GM20000 (cell line): ENCODE results near the gene GPR78.

ENCODE experiments used
- DNase-seq: peaks from one replicate; pipeline ENCODE4 v3.0.0; 2012; ENCODE audit warnings: low spot score
- CTCF ChIP-seq: IDR thresholded peaks from 2 replicates; pipeline ENCODE4 v1.5.1; 2012; ENCODE audit warnings: mild to moderate bottlenecking, control low read depth; ENCODE audit errors: extremely low read depth, missing control alignments

GPR78 gene

DNA sequence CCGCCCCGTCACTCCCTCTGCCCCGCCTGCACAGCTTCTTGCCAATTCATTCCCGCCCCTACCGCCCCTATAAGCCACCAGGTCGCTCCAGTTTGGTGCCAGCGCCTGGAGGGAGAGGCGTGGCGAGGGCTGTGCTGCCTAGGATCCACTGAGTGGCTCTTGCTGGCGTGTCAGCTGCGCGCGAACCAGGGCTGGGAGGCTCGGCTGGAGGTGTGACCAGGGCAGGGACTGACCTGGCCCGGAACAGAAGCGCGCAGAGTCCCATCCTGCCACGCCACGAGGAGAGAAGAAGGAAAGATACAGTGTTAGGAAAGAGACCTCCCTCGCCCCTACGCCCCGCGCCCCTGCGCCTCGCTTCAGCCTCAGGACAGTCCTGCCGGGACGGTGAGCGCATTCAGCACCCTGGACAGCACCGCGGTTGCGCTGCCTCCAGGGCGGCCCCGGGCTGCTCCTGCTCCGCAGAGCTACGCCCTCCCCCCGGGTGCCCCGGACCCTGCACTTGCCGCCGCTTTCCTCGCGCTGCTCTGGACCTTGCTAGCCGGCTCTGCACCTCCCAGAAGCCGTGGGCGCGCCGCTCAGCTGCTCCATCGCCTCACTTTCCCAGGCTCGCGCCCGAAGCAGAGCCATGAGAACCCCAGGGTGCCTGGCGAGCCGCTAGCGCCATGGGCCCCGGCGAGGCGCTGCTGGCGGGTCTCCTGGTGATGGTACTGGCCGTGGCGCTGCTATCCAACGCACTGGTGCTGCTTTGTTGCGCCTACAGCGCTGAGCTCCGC lies at the start of gene GPR78:
TSS of gene GPR78 (plus strand) at position 72 of the 773 bp plus-strand sequence. CDS start at position 663, 591 bp downstream.
- TF ChIP-seq CTCF: no peak
- peak; percentile 84 for DNase-seq

DNA sequence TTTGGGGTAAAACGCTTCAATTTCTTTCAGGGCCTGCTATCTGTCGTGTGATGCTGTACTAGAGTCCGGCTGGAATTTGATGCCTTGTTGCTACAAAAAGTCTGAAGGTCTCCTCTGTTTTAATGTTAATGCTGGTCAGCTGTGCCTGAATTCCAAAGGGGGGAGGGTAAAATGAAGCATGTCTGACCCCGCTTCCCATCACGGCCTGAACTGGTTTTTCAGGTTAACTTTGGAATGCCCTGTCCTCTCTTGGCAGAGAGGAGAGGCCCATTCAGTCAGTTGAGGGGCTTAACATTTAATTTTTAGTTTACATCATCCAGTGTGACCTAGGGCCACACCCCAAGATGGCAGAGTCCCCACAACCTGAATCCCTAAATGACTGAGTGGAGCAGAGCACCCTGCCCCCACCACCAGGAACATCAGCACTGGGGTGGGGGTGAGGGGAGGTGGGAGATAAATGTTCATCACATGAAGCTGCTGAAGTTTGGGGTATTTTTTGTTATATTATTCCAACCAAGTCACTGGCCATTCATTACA lies 47.9 kb upstream of the GPR78 start:
- DNase-seq: no peak
- TF ChIP-seq CTCF: no peak

DNA sequence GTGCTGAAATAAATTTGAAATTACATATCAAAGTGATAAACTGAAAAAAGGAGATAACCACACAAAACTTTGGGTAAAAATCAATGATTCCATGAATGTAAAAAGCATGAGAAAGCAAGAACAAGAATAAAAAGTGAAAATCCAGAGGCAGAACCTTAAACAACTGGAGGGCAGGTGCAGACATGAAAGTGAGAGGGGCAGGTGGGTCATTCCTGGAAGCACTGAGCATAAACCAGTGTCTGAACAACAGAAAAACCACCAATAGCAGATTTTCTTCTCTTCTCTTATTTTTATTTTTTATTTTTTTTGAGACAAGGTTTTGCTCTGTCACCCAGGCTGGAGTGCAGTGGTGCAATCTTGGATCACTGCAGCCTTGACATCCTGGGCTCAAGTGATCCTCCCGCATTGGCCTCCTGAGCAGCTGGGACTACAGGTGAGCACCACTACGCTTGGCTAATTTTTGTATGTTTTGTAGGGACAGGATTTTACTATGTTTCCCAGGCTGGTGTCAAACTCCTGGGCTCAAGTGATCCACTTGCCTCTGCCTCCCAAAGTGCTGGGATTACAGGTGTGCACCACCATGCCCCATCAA lies 46.8 kb upstream of the GPR78 start:
- peak; percentile 36 for DNase-seq
- no peak for TF ChIP-seq CTCF

GRCh38 chr4:8534129-8534528 lies 46.1 kb upstream of the GPR78 start:
- DNase-seq: peak; percentile 71
- no peak for TF ChIP-seq CTCF

- no peak for TF ChIP-seq CTCF
These were observed 45.6 kb upstream of the GPR78 start for GRCh38 chr4:8534611-8535010.

DNA sequence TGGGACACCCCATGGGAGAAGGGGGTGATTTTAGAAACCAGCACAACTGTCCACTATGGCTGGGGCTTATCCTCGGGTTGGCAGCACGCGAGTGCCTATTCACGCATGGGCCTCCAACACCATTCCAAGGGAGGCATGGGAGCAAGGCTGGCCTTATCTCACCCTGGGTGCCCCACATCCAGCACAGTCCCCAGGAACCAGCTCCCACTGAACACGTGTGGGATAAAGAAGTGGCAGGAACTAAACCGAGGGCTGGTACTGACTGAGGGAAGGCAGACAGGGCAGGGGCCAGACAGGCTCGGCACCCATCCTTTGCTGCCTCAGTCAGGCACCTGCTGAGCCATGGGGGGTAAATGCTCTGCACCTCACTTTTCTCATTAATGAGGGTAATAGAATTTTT lies 43.7 kb upstream of the GPR78 start:
- TF ChIP-seq CTCF: no peak
- no peak for DNase-seq

More at GRCh38 chr4:8534611-8535010, 45.6 kb upstream of the GPR78 start:
- no peak for DNase-seq

- no peak for TF ChIP-seq CTCF
- no peak for DNase-seq
These were observed 43.1 kb upstream of the GPR78 start for GRCh38 chr4:8537041-8537461.
